Stomach (tissue), 9 donors: ENCODE data around the gene RNU5B-1. TPM values are rescaled to one million over a fixed set of nuclear protein-coding genes. Genes with fewer than 3 reads are reported as not detected.

Experiments
- DNase-seq, 2 donors: peaks; one replicate each; pipeline versions ENCODE4 v3.0.0 to v3.0.0-alpha.2; 2013 to 2019
- H3K27ac ChIP-seq, 5 donors: fragments of 200-600 bp in 4 of 5; sonication (generic) in 4 of 5; one replicate each; pipeline ENCODE4 v1.5.1; 2013 to 2019; ENCODE audit warnings: mild to moderate bottlenecking in 1 of 5, moderate library complexity in 1 of 5
- H3K27me3 ChIP-seq, 3 donors: fragments of 200-600 bp; sonication (generic); one replicate each; pipeline ENCODE4 v1.5.1; 2017 to 2019; ENCODE audit warnings: mixed run types in 1 of 3
- H3K36me3 ChIP-seq, 4 donors: fragments of 200-600 bp; sonication (generic); 1 replicate in 3 of 4; 2 replicates in 1 of 4; pipeline ENCODE4 v1.5.1; 2016 to 2019
- H3K4me1 ChIP-seq, 4 donors: fragments of 200-600 bp; sonication (generic); one replicate each; pipeline ENCODE4 v1.5.1; 2016 to 2019
- H3K4me3 ChIP-seq, 4 donors: fragments of 200-600 bp; sonication (generic) in 3 of 4; one replicate each; pipeline ENCODE4 v1.5.1; 2016 to 2019; ENCODE audit warnings: mild to moderate bottlenecking in 1 of 4
- H3K9me3 ChIP-seq, 4 donors: fragments of 200-600 bp; sonication (generic); one replicate each; pipeline ENCODE4 v1.5.1; 2016 to 2019
- CTCF ChIP-seq, 7 experiments: fragments of 450-650 bp in 4 of 7; fragments of 200-600 bp in 3 of 7; sonication (generic) in 3 of 7; IDR thresholded peaks; one replicate each; pipeline ENCODE4 v1.5.1; 2016 to 2019; ENCODE audit warnings: antibody characterized with exemption in 7 of 7, control low read depth in 2 of 7, mild to moderate bottlenecking in 1 of 7
- EP300 ChIP-seq: sonication (generic); formaldehyde crosslinking; IDR thresholded peaks from one replicate; pipeline ENCODE4 v1.6.1; 2017; ENCODE audit warnings: antibody characterized with exemption
- POLR2A ChIP-seq, 4 donors: fragments of 450-650 bp; IDR thresholded peaks; one replicate each; pipeline ENCODE4 v1.6.1; 2016; ENCODE audit warnings: antibody characterized with exemption in 4 of 4, control low read depth in 2 of 4, mild to moderate bottlenecking in 1 of 4, moderate library complexity in 1 of 4
- POLR2AphosphoS5 ChIP-seq, 3 donors: sonication (generic); formaldehyde crosslinking; IDR thresholded peaks; one replicate each; pipeline ENCODE4 v1.6.1; 2016; ENCODE audit warnings: antibody characterized with exemption in 3 of 3
- WGBS, 5 donors: extraction: QIAGEN DNeasy Blood & Tissue Kit in 3 of 5; methylation state at CpG; one replicate each; pipeline versions ENCODE4 v1.1.5 to v1.1.7; 2013 to 2018; 5-methylcytosine and 5-hydroxymethylcytosine counted together
- intact Hi-C: fragments of 100-400 bp; cut with DNase I; formaldehyde crosslinking; loops from one replicate; pipeline ENCODE4 v1.15.1; 2023; ENCODE audit warnings: low total_unique reads
- polyA plus RNA-seq, 3 donors: library from polyadenylated mRNA; stranded (reverse); fragments of 200-250 nt; gene quantifications; one replicate each; pipeline ENCODE4 v1.2.3, GENCODE V29; 2013
- total RNA-seq, 5 donors: library from RNA; depleted of rRNA; stranded (reverse); fragments of >200 nt; gene quantifications; one replicate each; pipeline versions ENCODE4 v1.1.0 to v1.2.3, GENCODE V29; 2014 to 2016
- donor health status: healthy with polysubstance abuse.
- donor health status: Bipolar disorder and iron deficiency.
- donor health status: healthy.

RNU5B-1 gene
- total and polyA plus RNA-seq, 8 donors = not detected

GRCh38 chr15:65333148-65333820 is 28.8 kb downstream of the RNU5B-1 start:
- 80 to 89% (median 80%) methylated on average over 16 of the region's 16 CpGs for WGBS, 5 donors
- no peaks in the 10 kb centered on the region for H3K36me3 ChIP-seq
- peaks cover 0 to 37% (median 6%) of the 10 kb centered on the region in 3 donors for H3K27me3 ChIP-seq
- H3K4me3 ChIP-seq = no peak overlapping the region
- TF ChIP-seq POLR2AphosphoS5 (IDR thresholded peaks at IDR 0.05) (no peak), CTCF (IDR thresholded peaks at IDR 0.05) (no peak), POLR2A (IDR thresholded peaks at IDR 0.05) (no peak), EP300 (no peak)
- H3K4me1 ChIP-seq = no peaks in the 10 kb centered on the region
- no peak overlapping the region for H3K27ac ChIP-seq
- H3K9me3 ChIP-seq = no peaks in the 10 kb centered on the region
- DNase-seq = no peak
- intact Hi-C loops = no loop called here

- H3K27ac ChIP-seq = no peak overlapping the region
- 52 to 80% (median 72%) methylated on average over 5 of the region's 5 CpGs for WGBS, 5 donors
- no peak for DNase-seq
- H3K36me3 ChIP-seq = no peaks in the 10 kb centered on the region
- H3K9me3 ChIP-seq = no peaks in the 10 kb centered on the region
- no peak overlapping the region for H3K4me3 ChIP-seq
- H3K27me3 ChIP-seq = peaks cover 0 to 40% (median 6%) of the 10 kb centered on the region in 3 donors
- TF ChIP-seq CTCF (IDR thresholded peaks at IDR 0.05) (no peak), EP300 (no peak), POLR2AphosphoS5 (IDR thresholded peaks at IDR 0.05) (no peak), POLR2A (IDR thresholded peaks at IDR 0.05) (no peak)
- H3K4me1 ChIP-seq = no peaks in the 10 kb centered on the region
- intact Hi-C loops = no loop called here
Measured at GRCh38 chr15:65333856-65334255, 29.4 kb downstream of the RNU5B-1 start.

- Histone ChIP-seq H3K9me3 (no peaks in the 10 kb centered on the region), H3K27ac (no peak overlapping the region), H3K36me3 (no peaks in the 10 kb centered on the region), H3K27me3 (peaks cover 0 to 40% (median 6%) of the 10 kb centered on the region in 3 donors), H3K4me1 (no peaks in the 10 kb centered on the region), H3K4me3 (no peak overlapping the region)
- no peak for DNase-seq
- intact Hi-C loops = no loop called here
- WGBS, 5 donors = 54 to 68% (median 59%) methylated on average over 11 to 20 of the region's 20 CpGs
- TF ChIP-seq EP300 (no peak), CTCF (IDR thresholded peaks at IDR 0.05) (no peak), POLR2A (IDR thresholded peaks at IDR 0.05) (no peak), POLR2AphosphoS5 (IDR thresholded peaks at IDR 0.05) (no peak)
Measured at GRCh38 chr15:65334586-65335231, 30.2 kb downstream of the RNU5B-1 start.

GRCh38 chr15:65335278-65336055 is 31.0 kb downstream of the RNU5B-1 start:
- no peaks in the 10 kb centered on the region for H3K4me1 ChIP-seq
- intact Hi-C loops = no loop called here
- no peaks in the 10 kb centered on the region for H3K9me3 ChIP-seq
- no peak overlapping the region for H3K4me3 ChIP-seq
- 84 to 91% (median 86%) methylated on average over 19 of the region's 19 CpGs for WGBS, 5 donors
- TF ChIP-seq CTCF (IDR thresholded peaks at IDR 0.05) (no peak), POLR2A (IDR thresholded peaks at IDR 0.05) (no peak), EP300 (no peak), POLR2AphosphoS5 (IDR thresholded peaks at IDR 0.05) (no peak)
- no peak for DNase-seq
- no peak overlapping the region for H3K27ac ChIP-seq
- peaks cover 0 to 47% (median 6%) of the 10 kb centered on the region in 3 donors for H3K27me3 ChIP-seq
- no peaks in the 10 kb centered on the region for H3K36me3 ChIP-seq
